GM18511 (cell line): ENCODE measurements around the gene FAM167B.
"Not testable (repeated sequence)": the region's sequence is repeated elsewhere in the genome, so short reads cannot be mapped to it uniquely, and the experiment has no call there.

ENCODE experiments used
- ATAC-seq: cut with Tn5 transposase; IDR thresholded peaks from one replicate; pipeline ENCODE4 v1.9.1; 2021; ENCODE audit warnings: mild to moderate bottlenecking, moderate library complexity; ENCODE audit not compliant: unreplicated experiment

FAM167B gene

DNA sequence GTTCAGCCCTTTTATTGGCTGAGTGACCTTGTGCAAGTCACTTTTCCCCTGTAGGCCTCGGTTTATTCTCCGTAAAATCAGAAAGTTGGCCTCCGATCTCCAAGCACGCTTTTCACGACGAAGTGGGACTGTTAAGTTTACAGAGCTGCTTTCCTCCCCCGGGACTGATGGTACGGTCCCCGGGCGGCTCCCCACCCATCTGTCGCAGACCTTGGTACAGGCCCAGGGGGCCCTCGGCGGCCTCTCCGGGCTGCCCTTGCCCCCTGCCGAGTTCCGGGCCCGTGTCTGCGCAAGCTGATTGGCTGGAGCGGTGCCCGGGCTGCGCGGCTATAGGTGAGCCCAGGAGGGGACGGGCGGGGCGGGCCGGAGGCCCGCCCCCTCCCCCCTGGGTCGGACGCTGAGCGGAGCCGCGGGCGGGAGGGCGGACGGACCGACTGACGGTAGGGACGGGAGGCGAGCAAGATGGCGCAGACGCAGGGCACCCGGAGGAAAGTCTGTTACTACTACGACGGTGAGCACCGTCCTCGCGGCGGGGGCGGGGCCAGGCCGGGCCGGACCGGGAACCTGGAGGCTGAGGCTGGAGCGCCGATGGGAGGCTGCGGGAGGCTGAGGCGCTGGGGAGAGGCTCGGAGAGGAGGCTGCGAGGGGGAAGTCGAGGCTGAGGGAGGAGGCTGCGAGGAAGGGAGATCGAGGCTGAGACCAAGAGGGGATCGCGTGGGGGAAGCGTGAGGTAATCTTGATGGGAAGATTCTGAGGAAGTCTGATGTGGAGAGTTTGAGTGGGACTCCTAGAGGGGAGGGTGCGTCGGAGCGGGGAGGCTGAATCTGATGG lies 44.9 kb downstream of the FAM167B start, which contains the start of gene HDAC1:
TSS of gene HDAC1 (plus strand) at position 376 of the 831 bp plus-strand sequence. CDS start at position 463, 87 bp downstream.
- ATAC-seq, result peak; percentile 96

DNA sequence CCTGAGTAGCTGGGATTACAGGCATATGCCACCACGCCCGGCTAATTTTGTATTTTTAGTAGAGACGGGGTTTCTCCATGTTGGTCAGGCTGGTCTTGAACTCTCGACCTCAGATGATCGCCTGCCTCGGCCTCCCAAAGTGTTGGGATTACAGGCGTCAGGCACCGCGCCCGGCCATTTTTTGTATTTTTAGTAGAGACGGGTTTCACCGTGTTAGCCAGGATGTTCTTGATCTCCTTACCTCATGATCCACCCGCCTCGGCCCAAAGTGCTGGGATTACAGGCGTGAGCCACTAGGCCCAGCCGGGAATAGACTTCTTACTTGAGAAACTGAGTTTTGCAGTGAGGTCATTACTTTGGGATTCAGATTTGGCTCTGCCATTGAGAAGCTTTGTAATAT lies 51.2 kb downstream of the FAM167B start:
- ATAC-seq, result not testable (repeated sequence)
